Measurements from ENCODE around the gene CRISP1.

CRISP1 gene, protein sequence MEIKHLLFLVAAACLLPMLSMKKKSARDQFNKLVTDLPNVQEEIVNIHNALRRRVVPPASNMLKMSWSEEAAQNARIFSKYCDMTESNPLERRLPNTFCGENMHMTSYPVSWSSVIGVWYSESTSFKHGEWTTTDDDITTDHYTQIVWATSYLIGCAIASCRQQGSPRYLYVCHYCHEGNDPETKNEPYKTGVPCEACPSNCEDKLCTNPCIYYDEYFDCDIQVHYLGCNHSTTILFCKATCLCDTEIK

DNA sequence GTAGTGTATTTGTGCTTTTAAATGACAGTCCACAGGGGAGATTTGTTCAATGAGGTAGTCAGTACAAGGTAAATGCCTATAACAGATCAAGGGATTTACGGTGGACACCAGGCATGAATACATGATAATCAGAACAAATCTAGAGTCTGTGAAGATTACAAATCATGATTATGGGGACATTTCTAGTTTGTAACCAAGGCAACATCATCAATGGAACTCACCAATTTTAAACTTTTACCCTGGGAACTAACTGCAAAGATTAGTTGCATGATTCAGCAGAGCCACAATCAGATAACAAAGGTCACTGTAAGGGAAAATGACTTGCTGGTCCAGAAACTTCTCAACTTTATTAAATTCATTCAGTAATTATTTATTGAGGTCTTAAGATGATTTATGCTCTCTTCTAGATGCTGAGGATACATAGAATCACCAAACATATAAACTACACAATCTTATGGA, at the start of gene CRISP1:
Gene CRISP1 (minus strand): TSS at position 51 of the 459 bp plus-strand sequence. CDS start 9,135 bp downstream, outside the sequence.
- no peak for DNase-seq (ENCODE audit: low read depth)
- TF ChIP-seq, protein P1, sequence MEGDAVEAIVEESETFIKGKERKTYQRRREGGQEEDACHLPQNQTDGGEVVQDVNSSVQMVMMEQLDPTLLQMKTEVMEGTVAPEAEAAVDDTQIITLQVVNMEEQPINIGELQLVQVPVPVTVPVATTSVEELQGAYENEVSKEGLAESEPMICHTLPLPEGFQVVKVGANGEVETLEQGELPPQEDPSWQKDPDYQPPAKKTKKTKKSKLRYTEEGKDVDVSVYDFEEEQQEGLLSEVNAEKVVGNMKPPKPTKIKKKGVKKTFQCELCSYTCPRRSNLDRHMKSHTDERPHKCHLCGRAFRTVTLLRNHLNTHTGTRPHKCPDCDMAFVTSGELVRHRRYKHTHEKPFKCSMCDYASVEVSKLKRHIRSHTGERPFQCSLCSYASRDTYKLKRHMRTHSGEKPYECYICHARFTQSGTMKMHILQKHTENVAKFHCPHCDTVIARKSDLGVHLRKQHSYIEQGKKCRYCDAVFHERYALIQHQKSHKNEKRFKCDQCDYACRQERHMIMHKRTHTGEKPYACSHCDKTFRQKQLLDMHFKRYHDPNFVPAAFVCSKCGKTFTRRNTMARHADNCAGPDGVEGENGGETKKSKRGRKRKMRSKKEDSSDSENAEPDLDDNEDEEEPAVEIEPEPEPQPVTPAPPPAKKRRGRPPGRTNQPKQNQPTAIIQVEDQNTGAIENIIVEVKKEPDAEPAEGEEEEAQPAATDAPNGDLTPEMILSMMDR (conservative IDR thresholded peaks at IDR 0.05; ENCODE audit: low read depth, low read length) = no peak
- H3K4me3 ChIP-seq (ENCODE audit: low read depth, low read length) = no peak within 1 kb of the TSS

DNA sequence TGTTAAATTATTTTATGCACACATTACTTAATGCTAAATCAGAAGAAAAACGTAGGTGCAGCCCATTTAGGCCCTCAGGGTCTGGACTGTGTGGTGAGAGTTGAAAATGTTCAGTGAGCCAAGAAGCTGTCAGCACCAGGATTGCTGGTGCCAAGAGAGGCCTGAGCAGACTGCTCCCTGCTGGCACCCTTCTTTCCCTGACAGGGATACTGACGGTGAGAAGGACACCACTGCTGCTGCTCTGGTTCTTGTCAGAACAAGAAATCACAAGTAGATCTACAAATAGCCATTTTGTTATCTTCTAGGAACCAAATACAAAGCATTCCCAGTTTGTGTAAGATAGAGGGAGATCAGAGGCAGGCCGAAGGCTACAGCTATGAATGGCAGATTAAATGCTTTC, 48.7 kb upstream of the CRISP1 start:
- no peak overlapping the region for H3K4me3 ChIP-seq (ENCODE audit: low read depth, low read length)

DNA sequence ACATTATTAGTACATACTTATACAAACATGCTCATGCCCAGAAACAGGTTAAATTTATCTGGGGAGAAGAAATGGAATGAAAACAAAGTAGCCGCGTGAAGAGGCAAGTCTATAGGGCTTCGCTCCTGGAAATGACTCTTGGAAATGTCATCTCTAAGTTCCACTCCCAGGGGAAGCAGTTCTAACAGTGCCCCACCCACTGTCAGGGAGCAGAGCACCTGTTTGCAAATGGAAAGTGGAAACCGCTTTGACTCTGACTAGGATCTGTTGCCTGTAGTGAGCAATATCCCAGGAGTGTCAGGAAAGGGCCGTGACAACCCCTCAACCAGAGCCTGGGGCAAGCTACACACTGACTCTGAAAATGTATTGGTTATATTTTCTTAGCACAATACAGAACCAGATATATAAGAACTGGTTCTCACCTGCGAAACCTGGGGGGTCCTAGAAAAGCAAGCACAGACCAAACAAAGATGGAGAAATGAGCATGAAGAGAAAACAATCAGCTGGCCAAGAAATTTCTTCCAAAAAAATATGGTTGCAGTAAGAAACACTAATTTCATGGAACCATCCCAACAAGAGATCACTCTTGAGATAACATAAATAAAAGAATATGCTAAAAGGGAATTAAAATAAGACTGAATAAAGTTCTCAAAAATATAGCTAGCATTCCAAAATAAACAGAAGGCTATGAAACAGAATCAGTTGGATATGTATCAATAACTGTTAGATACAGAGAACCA, 47.5 kb upstream of the CRISP1 start:
- TF ChIP-seq, protein P1 (conservative IDR thresholded peaks at IDR 0.05; ENCODE audit: low read depth, low read length) = no peak
- DNase-seq (ENCODE audit: low read depth) = no peak

More for the DNA sequence above, 48.7 kb upstream of the CRISP1 start:
- DNase-seq (ENCODE audit: low read depth) = no peak
- TF ChIP-seq, protein P1 (conservative IDR thresholded peaks at IDR 0.05; ENCODE audit: low read depth, low read length) = no peak

DNA sequence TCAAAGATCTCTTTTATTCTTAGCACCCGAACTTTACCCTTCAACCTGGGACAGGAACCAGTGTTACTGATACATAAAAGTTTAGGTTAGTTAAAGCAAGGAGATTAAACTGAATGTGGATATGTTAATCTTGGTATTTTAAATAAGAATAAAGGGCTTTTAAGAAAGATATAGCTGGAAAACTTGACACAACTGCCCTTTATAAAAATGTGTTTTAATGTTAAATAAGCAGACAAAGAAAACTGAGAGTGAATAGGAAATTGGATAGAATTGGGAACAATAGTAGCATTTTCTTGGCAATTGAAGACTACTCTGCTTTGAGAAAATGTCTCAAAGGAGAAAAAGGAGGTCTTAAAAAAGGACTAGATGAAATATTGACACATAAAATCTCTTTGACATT, 45.9 kb upstream of the CRISP1 start:
- H3K4me3 ChIP-seq (ENCODE audit: low read depth, low read length) = no peak overlapping the region
- no peak for DNase-seq (ENCODE audit: low read depth)
- TF ChIP-seq, protein P1 (conservative IDR thresholded peaks at IDR 0.05; ENCODE audit: low read depth, low read length) = no peak

More for the DNA sequence above, 47.5 kb upstream of the CRISP1 start:
- H3K4me3 ChIP-seq (ENCODE audit: low read depth, low read length) = no peak overlapping the region

DNA sequence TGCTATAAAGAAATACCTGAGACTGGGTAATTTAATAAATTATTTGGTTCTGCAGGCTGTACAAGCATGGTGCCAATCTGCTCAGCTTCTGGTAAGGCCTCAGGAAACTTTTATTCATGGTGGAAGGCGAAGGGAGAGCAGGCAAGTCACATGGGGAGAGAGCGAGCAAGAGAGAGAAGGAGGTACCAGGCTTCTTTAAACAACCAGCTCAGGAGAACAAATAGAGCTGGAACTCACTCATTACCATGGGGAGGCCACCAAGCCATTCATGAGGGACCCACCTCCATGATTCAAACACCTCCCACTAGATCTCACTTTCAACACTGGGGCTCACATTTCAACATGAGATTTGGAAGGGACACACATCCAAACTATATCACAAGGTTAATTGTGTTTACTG, 44.9 kb upstream of the CRISP1 start:
- TF ChIP-seq, protein P1 (conservative IDR thresholded peaks at IDR 0.05; ENCODE audit: low read depth, low read length) = no peak
- no peak for DNase-seq (ENCODE audit: low read depth)

DNA sequence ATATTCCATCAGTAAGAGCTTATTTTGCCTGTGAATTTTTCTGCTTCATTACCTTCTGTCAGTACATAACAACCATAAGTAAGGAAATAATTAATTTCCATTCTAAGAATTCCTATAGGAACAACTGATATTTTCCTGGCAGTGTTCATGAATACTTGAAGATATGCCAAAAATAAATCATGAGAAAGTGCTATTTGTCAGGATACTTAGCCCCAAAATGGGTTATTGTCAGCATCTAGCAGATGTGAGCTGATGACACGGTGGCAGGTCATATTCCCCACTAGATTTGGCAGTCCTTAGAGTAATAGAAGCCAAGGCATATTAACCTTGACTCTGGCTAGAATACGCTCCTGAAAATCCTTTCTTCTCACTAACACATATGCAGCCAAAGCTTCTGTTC, 43.2 kb upstream of the CRISP1 start:
- H3K4me3 ChIP-seq (ENCODE audit: low read depth, low read length) = no peak overlapping the region
- TF ChIP-seq, protein P1 (conservative IDR thresholded peaks at IDR 0.05; ENCODE audit: low read depth, low read length) = no peak
- DNase-seq (ENCODE audit: low read depth) = no peak

More for the DNA sequence above, 44.9 kb upstream of the CRISP1 start:
- no peak overlapping the region for H3K4me3 ChIP-seq (ENCODE audit: low read depth, low read length)
